ENCODE results near the gene SLC10A7. TPM values are rescaled to one million over a fixed set of nuclear protein-coding genes. Genes with fewer than 3 reads are reported as not detected.
A peak's percentile ranks its signal among the peaks of the same experiment; 100 is the strongest.

Gene SLC10A7
- total RNA-seq, 1 donor from 2014 or later: 10.5 TPM

DNA sequence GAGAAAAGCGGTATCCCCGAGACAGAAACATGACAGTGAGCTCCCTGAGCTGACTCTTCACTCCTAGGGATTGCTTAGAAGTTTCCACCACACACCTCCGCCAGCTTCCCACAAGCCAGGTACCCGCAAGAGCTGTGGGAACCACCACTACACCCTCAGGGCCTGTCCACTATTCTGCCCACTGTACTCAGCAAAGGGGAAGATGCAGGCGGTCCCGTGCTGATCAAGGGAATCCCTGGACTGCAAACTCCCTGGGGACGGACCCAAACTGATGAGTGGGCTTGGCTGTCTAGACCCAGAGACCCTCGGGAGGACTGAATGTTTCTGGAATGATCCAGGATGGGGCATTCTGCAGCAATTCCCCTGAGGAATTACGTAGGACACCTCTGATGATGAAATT is 277.2 kb downstream of the SLC10A7 start:
- Mint-ChIP-seq H3K4me3 (ENCODE audit: unreplicated experiment) (no peak overlapping the region), H3K27ac (ENCODE audit: unreplicated experiment) (no peak overlapping the region), H3K4me1 (ENCODE audit: unreplicated experiment) (peaks cover 17% of the 10 kb centered on the region), H3K9me3 (ENCODE audit: unreplicated experiment) (no peaks in the 10 kb centered on the region), H3K36me3 (ENCODE audit: unreplicated experiment) (no peaks in the 10 kb centered on the region), H3K27me3 (ENCODE audit: unreplicated experiment) (no peaks in the 10 kb centered on the region)
- peak; percentile 64 for DNase-seq (ENCODE audit: extremely low spot score, unreplicated experiment)
- TF ChIP-seq, protein P1, sequence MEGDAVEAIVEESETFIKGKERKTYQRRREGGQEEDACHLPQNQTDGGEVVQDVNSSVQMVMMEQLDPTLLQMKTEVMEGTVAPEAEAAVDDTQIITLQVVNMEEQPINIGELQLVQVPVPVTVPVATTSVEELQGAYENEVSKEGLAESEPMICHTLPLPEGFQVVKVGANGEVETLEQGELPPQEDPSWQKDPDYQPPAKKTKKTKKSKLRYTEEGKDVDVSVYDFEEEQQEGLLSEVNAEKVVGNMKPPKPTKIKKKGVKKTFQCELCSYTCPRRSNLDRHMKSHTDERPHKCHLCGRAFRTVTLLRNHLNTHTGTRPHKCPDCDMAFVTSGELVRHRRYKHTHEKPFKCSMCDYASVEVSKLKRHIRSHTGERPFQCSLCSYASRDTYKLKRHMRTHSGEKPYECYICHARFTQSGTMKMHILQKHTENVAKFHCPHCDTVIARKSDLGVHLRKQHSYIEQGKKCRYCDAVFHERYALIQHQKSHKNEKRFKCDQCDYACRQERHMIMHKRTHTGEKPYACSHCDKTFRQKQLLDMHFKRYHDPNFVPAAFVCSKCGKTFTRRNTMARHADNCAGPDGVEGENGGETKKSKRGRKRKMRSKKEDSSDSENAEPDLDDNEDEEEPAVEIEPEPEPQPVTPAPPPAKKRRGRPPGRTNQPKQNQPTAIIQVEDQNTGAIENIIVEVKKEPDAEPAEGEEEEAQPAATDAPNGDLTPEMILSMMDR (IDR thresholded peaks at IDR 0.05): no peak

DNA sequence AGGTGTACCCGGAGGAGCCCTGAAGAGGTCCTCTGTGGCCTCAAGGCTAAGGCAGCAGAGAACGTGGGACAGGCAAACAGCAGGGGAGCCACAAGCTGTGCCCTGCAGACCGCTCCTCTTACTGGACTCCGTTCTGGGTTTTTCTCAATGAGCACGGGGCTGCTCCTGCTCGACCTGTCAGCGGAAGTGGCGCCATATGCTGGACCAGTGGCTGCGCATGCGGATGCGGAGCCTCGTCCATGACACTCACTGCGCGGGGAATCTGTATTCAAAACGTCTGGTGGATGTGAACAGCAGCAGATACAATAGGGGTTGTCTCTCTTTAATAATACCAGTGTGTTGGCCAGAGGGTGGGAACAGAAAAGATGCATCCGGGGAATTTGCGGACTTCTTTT is 277.9 kb downstream of the SLC10A7 start:
- H3K4me1 Mint-ChIP-seq (ENCODE audit: unreplicated experiment): peaks cover 17% of the 10 kb centered on the region

DNA sequence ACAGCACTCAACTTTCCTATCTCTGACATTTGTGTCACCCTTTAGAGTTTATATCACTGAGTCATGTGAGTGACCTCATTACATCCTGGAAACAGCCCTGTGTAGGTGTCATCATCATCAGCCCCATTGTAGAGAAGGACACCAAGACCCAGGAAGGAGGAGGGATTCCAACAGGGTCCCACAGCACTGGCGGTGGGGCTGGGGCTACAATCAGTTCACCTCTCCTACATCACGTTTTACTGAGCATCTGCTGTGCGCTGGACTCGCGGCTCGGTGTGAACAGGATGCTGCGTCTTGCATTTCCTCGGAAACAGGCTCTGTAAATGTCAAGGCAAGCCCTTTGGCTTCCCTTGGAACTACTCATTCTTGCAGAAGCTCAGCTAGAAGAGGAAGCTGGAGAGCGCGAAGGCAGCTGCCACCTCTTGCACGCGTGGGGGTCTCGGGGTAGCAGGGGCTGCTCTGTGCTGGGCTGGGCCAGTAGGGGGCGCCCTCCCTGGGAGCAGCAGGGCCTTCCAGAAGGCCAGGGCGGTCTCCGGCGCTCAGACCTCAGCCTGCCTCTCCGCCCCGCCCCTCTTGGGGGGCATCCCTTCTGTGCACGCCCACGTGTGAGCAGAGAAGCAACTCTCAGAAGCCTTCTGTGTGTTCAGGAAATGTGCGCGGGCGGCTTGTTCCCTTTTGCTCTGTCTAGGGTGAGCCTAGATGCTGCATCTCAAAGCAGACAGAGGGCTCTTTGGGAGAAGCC is 278.4 kb downstream of the SLC10A7 start:
- Mint-ChIP-seq H3K27ac (ENCODE audit: unreplicated experiment) (no peak overlapping the region), H3K4me1 (ENCODE audit: unreplicated experiment) (peaks cover 17% of the 10 kb centered on the region), H3K9me3 (ENCODE audit: unreplicated experiment) (no peaks in the 10 kb centered on the region), H3K27me3 (ENCODE audit: unreplicated experiment) (no peaks in the 10 kb centered on the region), H3K36me3 (ENCODE audit: unreplicated experiment) (no peaks in the 10 kb centered on the region), H3K4me3 (ENCODE audit: unreplicated experiment) (no peak overlapping the region)
- peak; percentile 82 for DNase-seq (ENCODE audit: extremely low spot score, unreplicated experiment)
- TF ChIP-seq, protein P1 (IDR thresholded peaks at IDR 0.05): peak; percentile 37

More for the DNA sequence above, 277.9 kb downstream of the SLC10A7 start:
- DNase-seq (ENCODE audit: extremely low spot score, unreplicated experiment): peak; percentile 60
- Mint-ChIP-seq H3K27ac (ENCODE audit: unreplicated experiment) (no peak overlapping the region), H3K36me3 (ENCODE audit: unreplicated experiment) (no peaks in the 10 kb centered on the region), H3K9me3 (ENCODE audit: unreplicated experiment) (no peaks in the 10 kb centered on the region), H3K4me3 (ENCODE audit: unreplicated experiment) (no peak overlapping the region), H3K27me3 (ENCODE audit: unreplicated experiment) (no peaks in the 10 kb centered on the region)
- TF ChIP-seq, protein P1 (IDR thresholded peaks at IDR 0.05): no peak

DNA sequence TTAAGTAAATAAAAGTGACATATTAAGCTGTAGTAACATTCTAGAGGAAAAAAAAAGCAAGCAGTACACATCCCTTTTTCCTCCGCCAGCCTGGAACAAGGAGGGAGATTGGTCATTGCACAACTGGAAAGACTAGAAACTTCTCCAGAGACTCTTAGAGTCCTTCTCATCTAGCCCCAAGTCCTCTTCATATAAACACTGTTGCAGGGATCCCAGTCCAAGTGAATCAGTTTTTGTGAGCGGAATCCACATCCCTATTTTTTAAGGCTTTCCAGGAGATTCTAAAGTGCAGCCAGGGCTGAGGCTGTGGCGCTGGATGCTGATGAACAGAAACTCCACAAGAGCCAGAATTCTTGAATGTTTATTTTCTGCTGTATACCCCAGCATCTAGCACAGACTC is 283.6 kb downstream of the SLC10A7 start:
- Mint-ChIP-seq H3K4me3 (ENCODE audit: unreplicated experiment) (no peak overlapping the region), H3K27ac (ENCODE audit: unreplicated experiment) (no peak overlapping the region), H3K4me1 (ENCODE audit: unreplicated experiment) (peaks cover 17% of the 10 kb centered on the region), H3K27me3 (ENCODE audit: unreplicated experiment) (no peaks in the 10 kb centered on the region), H3K36me3 (ENCODE audit: unreplicated experiment) (no peaks in the 10 kb centered on the region), H3K9me3 (ENCODE audit: unreplicated experiment) (no peaks in the 10 kb centered on the region)
- DNase-seq (ENCODE audit: extremely low spot score, unreplicated experiment): peak; percentile 6
- TF ChIP-seq, protein P1 (IDR thresholded peaks at IDR 0.05): no peak

DNA sequence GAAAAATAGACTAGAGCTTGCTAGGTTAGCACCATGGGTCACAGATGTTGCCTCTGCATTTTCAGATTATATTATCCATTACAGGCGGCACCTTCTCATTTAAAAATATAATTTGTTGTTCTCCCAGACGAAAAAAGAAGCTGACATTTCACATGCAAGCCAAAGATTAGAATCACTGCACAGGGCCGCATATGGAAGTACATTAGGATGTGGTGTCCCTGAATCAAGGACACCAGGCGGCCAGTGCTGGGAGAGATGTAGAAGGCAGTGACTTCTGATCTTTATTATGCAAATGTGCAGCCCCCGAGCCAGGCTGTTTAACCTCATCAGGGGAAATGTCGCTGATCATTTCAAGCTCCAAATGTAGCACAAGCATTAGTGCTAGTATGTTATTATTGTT is 284.6 kb downstream of the SLC10A7 start:
- peak; percentile 34 for DNase-seq (ENCODE audit: extremely low spot score, unreplicated experiment)
- Mint-ChIP-seq H3K27me3 (ENCODE audit: unreplicated experiment) (no peaks in the 10 kb centered on the region), H3K36me3 (ENCODE audit: unreplicated experiment) (no peaks in the 10 kb centered on the region)

More for the DNA sequence above, 284.6 kb downstream of the SLC10A7 start:
- Mint-ChIP-seq H3K4me1 (ENCODE audit: unreplicated experiment) (peaks cover 12% of the 10 kb centered on the region), H3K9me3 (ENCODE audit: unreplicated experiment) (no peaks in the 10 kb centered on the region), H3K27ac (ENCODE audit: unreplicated experiment) (no peak overlapping the region), H3K4me3 (ENCODE audit: unreplicated experiment) (no peak overlapping the region)
- TF ChIP-seq, protein P1 (IDR thresholded peaks at IDR 0.05): no peak
